Measurements from ENCODE around the gene GFOD1.

GRCh38 chr6:13412211-13412610 lies 75.2 kb downstream of the GFOD1 start:
- TF ChIP-seq CTCF (IDR thresholded peaks at IDR 0.05) = no peak
- TF ChIP-seq POLR2A (IDR thresholded peaks at IDR 0.05) = no peak
- no peak for TF ChIP-seq POLR2AphosphoS5 (IDR thresholded peaks at IDR 0.05)
- no peak for TF ChIP-seq EP300 (IDR thresholded peaks at IDR 0.05)

All from sigmoid colon (tissue), 4 donors.